IMR-90 (cell line): ENCODE results near the gene CEP152. TPM values are rescaled to one million over a fixed set of nuclear protein-coding genes. Genes with fewer than 3 reads are reported as not detected.
A peak's percentile ranks its signal among the peaks of the same experiment; 100 is the strongest.

ENCODE experiments used
- ATAC-seq: fragments of 200-7000 bp; cut with Tn5 transposase; 2 replicates; pipeline ENCODE4 v1.9.1; 2020; ENCODE audit warnings: low read depth, mild to moderate bottlenecking, moderate library complexity
- BruUV-seq: library from RNA; stranded (reverse); fragments of 400-500 nt; replicated peaks from 2 replicates; lab custom pipeline; 2021; lab: Mats Ljungman, UMichigan
- CTCF ChIA-PET: fragments of 300-600 bp; formaldehyde crosslinking; extraction: SDS; loops from one replicate; lab custom pipeline; 2021; ENCODE audit warnings: antibody characterized with exemption; lab: Yijun Ruan, JAX
- POLR2A ChIA-PET: fragments of 300-600 bp; sonication (Branson Sonifier 250); formaldehyde crosslinking; loops from one replicate; lab custom pipeline; 2022; ENCODE audit warnings: antibody characterized with exemption; ENCODE audit not compliant: unreplicated experiment; lab: Charles Lee
- DNase-seq: peaks from one replicate; pipeline ENCODE4 v3.0.0; 2013
- H2AFZ ChIP-seq: replicated peaks from 2 replicates; pipeline ENCODE3; 2013; ENCODE audit warnings: low read length, mild to moderate bottlenecking; ENCODE audit not compliant: poor library complexity
- H2AK5ac ChIP-seq: 2 replicates; pipeline ENCODE4 v1.6.1; 2013; ENCODE audit warnings: low read depth, low read length, inconsistent platforms
- H2AK9ac ChIP-seq: replicated peaks from 2 replicates; pipeline ENCODE3; 2013; ENCODE audit warnings: mild to moderate bottlenecking, low read depth, low read length, moderate library complexity; ENCODE audit not compliant: poor library complexity
- H2BK120ac ChIP-seq: 2 replicates; pipeline ENCODE4 v1.6.1; 2013; ENCODE audit warnings: low read depth, low read length, inconsistent platforms
- H2BK15ac ChIP-seq: 3 replicates; pipeline ENCODE4 v1.6.1; 2013; ENCODE audit warnings: low read depth, low read length, inconsistent platforms
- H2BK20ac ChIP-seq: 2 replicates; pipeline ENCODE4 v1.6.1; 2013; ENCODE audit warnings: low read depth, mild to moderate bottlenecking, inconsistent platforms, low read length, moderate library complexity
- H2BK5ac ChIP-seq: 2 replicates; pipeline ENCODE4 v1.6.1; 2013; ENCODE audit warnings: mild to moderate bottlenecking, low read depth, low read length, inconsistent platforms; ENCODE audit not compliant: poor library complexity, severe bottlenecking
- H3K14ac ChIP-seq: replicated peaks from 2 replicates; pipeline ENCODE4 v1.6.1; 2013; ENCODE audit warnings: low read depth, low read length, inconsistent platforms
- H3K18ac ChIP-seq: 2 replicates; pipeline ENCODE4 v1.6.1; 2013; ENCODE audit warnings: low read depth, low read length, control low read depth
- H3K23ac ChIP-seq: 2 replicates; pipeline ENCODE4 v1.6.1; 2013; ENCODE audit warnings: low read depth, low read length, inconsistent platforms
- H3K27ac ChIP-seq: 2 replicates; pipeline ENCODE4 v1.5.1; 2013; ENCODE audit warnings: mild to moderate bottlenecking, control low read depth, low read length; ENCODE audit not compliant: insufficient read depth
- H3K27me3 ChIP-seq: 2 replicates; pipeline ENCODE4 v1.6.1; 2013; ENCODE audit warnings: low read length; ENCODE audit not compliant: control insufficient read depth, insufficient read depth
- H3K36me3 ChIP-seq: 2 replicates; pipeline ENCODE4 v1.6.1; 2013; ENCODE audit warnings: low read length, mixed read lengths; ENCODE audit not compliant: control insufficient read depth, insufficient read depth
- H3K4ac ChIP-seq: 2 replicates; pipeline ENCODE4 v1.6.1; 2013; ENCODE audit warnings: low read depth, low read length, inconsistent platforms
- H3K4me1 ChIP-seq: 2 replicates; pipeline ENCODE4 v1.6.1; 2013; ENCODE audit warnings: low read length, mixed read lengths; ENCODE audit not compliant: control insufficient read depth, insufficient read depth
- H3K4me2 ChIP-seq: 2 replicates; pipeline ENCODE4 v1.6.1; 2013; ENCODE audit warnings: low read depth, mild to moderate bottlenecking, control low read depth, low read length, moderate library complexity
- H3K4me3 ChIP-seq: 2 replicates; pipeline ENCODE4 v1.5.1; 2013; ENCODE audit warnings: low read depth, mild to moderate bottlenecking, control low read depth, low read length, moderate library complexity; ENCODE audit not compliant: insufficient read depth
- H3K56ac ChIP-seq: 2 replicates; pipeline ENCODE4 v1.6.1; 2013; ENCODE audit warnings: low read length, inconsistent platforms; ENCODE audit not compliant: insufficient read depth; ENCODE audit errors: extremely low read depth
- H3K79me1 ChIP-seq, 2 experiments: 2 replicates each; pipeline ENCODE4 v1.6.1; 2013; ENCODE audit warnings: low read length in 2 of 2, inconsistent platforms in 1 of 2, low read depth in 1 of 2
- H3K9ac ChIP-seq: 2 replicates; pipeline ENCODE4 v1.6.1; 2013; ENCODE audit warnings: low read depth, low read length, control low read depth
- H3K9me1 ChIP-seq: 2 replicates; pipeline ENCODE4 v1.6.1; 2013; ENCODE audit warnings: low read length, inconsistent platforms; ENCODE audit not compliant: insufficient read depth
- H3K9me3 ChIP-seq: 2 replicates; pipeline ENCODE4 v1.6.1; 2013; ENCODE audit warnings: low read length; ENCODE audit not compliant: control insufficient read depth, insufficient read depth
- H4K20me1 ChIP-seq: 2 replicates; pipeline ENCODE4 v1.6.1; 2013; ENCODE audit warnings: low read length, inconsistent platforms; ENCODE audit not compliant: insufficient read depth
- H4K5ac ChIP-seq: 2 replicates; pipeline ENCODE4 v1.6.1; 2013; ENCODE audit warnings: mild to moderate bottlenecking, low read depth, low read length, control low read depth
- H4K8ac ChIP-seq, 2 experiments: 2 replicates each; pipeline ENCODE4 v1.6.1; 2013; ENCODE audit warnings: low read depth in 2 of 2, low read length in 2 of 2, control low read depth in 1 of 2, inconsistent platforms in 1 of 2
- H4K91ac ChIP-seq: 2 replicates; pipeline ENCODE4 v1.6.1; 2013; ENCODE audit warnings: low read depth, low read length, inconsistent platforms; ENCODE audit not compliant: insufficient read depth
- BHLHE40 ChIP-seq: fragments of 150-350 bp; IDR thresholded peaks from 2 replicates; pipeline ENCODE4 v1.6.1; 2016; ENCODE audit warnings: mild to moderate bottlenecking, low read depth, low read length
- CEBPB ChIP-seq: IDR thresholded peaks from 2 replicates; pipeline ENCODE4 v1.6.1; 2012; ENCODE audit warnings: low read depth, low read length, improper control_type of control experiment
- CTCF ChIP-seq: conservative IDR thresholded peaks from 2 replicates; pipeline ENCODE4 v1.5.1; 2012; ENCODE audit warnings: mild to moderate bottlenecking, low read depth, low read length, improper control_type of control experiment
- ELK1 ChIP-seq: fragments of 150-350 bp; IDR thresholded peaks from 2 replicates; pipeline ENCODE4 v1.6.1; 2016; ENCODE audit warnings: low read depth, mild to moderate bottlenecking, low read length, moderate library complexity, borderline replicate concordance
- MAFK ChIP-seq: IDR thresholded peaks from 2 replicates; pipeline ENCODE4 v1.6.1; 2012; ENCODE audit warnings: low read depth, low read length, improper control_type of control experiment
- MAZ ChIP-seq: IDR thresholded peaks from 2 replicates; pipeline ENCODE4 v1.6.1; 2012; ENCODE audit warnings: low read depth, mild to moderate bottlenecking, low read length, improper control_type of control experiment, moderate library complexity, borderline replicate concordance
- RAD21 ChIP-seq: IDR thresholded peaks from 2 replicates; pipeline ENCODE4 v1.6.1; 2012; ENCODE audit warnings: low read length, improper control_type of control experiment
- RFX5 ChIP-seq: IDR thresholded peaks from 2 replicates; pipeline ENCODE4 v1.8.0; 2012; ENCODE audit warnings: low read depth, mild to moderate bottlenecking, low read length, moderate library complexity
- WGBS, 2 experiments: methylation state at CpG; one replicate each; pipeline versions ENCODE4 v1.1.5 to v1.1.7; 2013; ENCODE audit warnings: missing lambda C conversion rate in 2 of 2; ENCODE audit not compliant: insufficient read length in 1 of 2; ENCODE audit errors: extremely low coverage in 2 of 2; 5-methylcytosine and 5-hydroxymethylcytosine counted together
- dilution Hi-C: fragments of 300-500 bp; cut with HindIII; formaldehyde crosslinking; loops from one replicate; pipeline ENCODE4 v1.14.3; 2018; ENCODE audit warnings: low sequenced_read_pairs; ENCODE audit not compliant: unreplicated experiment
- in situ Hi-C: fragments of 300-500 bp; cut with MboI; formaldehyde crosslinking; loops from 3 replicates; pipeline ENCODE4 v1.14.3; 2019; ENCODE audit warnings: low sequenced_read_pairs, inconsistent platforms, mixed read lengths
- intact Hi-C: fragments of 100-400 bp; cut with micrococcal nuclease; formaldehyde crosslinking; loops from 2 replicates; pipeline ENCODE4 v1.10.0; 2022
- polyA plus RNA-seq, 3 experiments: library from polyadenylated mRNA; depleted of rRNA; stranded (reverse); fragments of >200 nt; gene quantifications; 2 replicates each; pipeline ENCODE4 v1.2.3, GENCODE V29; 2012; ENCODE audit warnings: low replicate concordance in 1 of 3
- total RNA-seq: library from RNA; depleted of rRNA; stranded (reverse); fragments of >200 nt; gene quantifications from 2 replicates; pipeline ENCODE4 v1.2.3, GENCODE V29; 2012

Gene CEP152
- total and polyA plus RNA-seq, 2 of the 4 experiments (the other 2 are of a cell fraction): 2.1 to 7.3 TPM

- Histone ChIP-seq H3K9me1 (no peaks in the 10 kb centered on the region), H3K23ac (no peak overlapping the region), H3K27ac (no peak overlapping the region), H3K14ac (peak overlapping the region; percentile 4), H2BK15ac (no peak overlapping the region), H2AK9ac (no peak overlapping the region), H2BK120ac (no peak overlapping the region), H2BK5ac (no peak overlapping the region), H4K5ac (no peak overlapping the region), H4K8ac (no peak overlapping the region), H3K9ac (no peak overlapping the region), H2AK5ac (no peak overlapping the region), H3K27me3 (no peaks in the 10 kb centered on the region), H3K79me1 (peaks cover 0 to 5% of the 10 kb centered on the region in 2 experiments; a peak in 2 of 4 replicates), H4K20me1 (no peaks in the 10 kb centered on the region), H3K9me3 (no peaks in the 10 kb centered on the region), H2BK20ac (peak overlapping the region; percentile 34; the same call in 1 of the 2 replicates), H3K4me3 (no peak overlapping the region), H3K4me1 (peaks cover 3% of the 10 kb centered on the region; the same call in 1 of the 2 replicates), H2AFZ (no peak overlapping the region), H3K18ac (no peak overlapping the region), H4K91ac (no peak overlapping the region), H3K4me2 (no peak overlapping the region), H3K36me3 (peaks cover 7% of the 10 kb centered on the region), H3K4ac (no peak overlapping the region), H3K56ac (no peak overlapping the region)
- no TSS peak for BruUV-seq
- intact Hi-C loops (no loop called here), in situ Hi-C loops (no loop called here), dilution Hi-C loops (no loop called here)
- DNase-seq (no peak), ATAC-seq (no peak)
- WGBS, 2 experiments: no CpG with 5 or more reads among the region's 5 CpGs
- ChIA-PET POLR2A (no interaction called here), CTCF (no interaction called here)
- TF ChIP-seq BHLHE40 (no peak), RAD21 (no peak), MAFK (peak; percentile 89), ELK1 (no peak), CTCF (no peak), MAZ (no peak), CEBPB (no peak), RFX5 (no peak)
Observed at GRCh38 chr15:48781481-48782081, 29.3 kb downstream of the CEP152 start.
